Heart right ventricle (tissue), 16 donors: Measurements from ENCODE around the gene CTBP2. TPM values are rescaled to one million over a fixed set of nuclear protein-coding genes. Genes with fewer than 3 reads are reported as not detected.

Source experiments
- ATAC-seq, 8 donors: fragments of 200-7000 bp; cut with Tn5 transposase; one replicate each; pipeline ENCODE4 v1.9.1; 2020; ENCODE audit warnings: mild to moderate bottlenecking in 8 of 8, moderate library complexity in 8 of 8, moderate number of reproducible peaks in 1 of 8
- DNase-seq, 2 donors: peaks; one replicate each; pipeline ENCODE4 v3.0.0-alpha.2; 2020
- H3K27ac ChIP-seq, 10 donors: fragments of 200-600 bp; sonication (generic) in 2 of 10; one replicate each; pipeline versions ENCODE4 v1.5.0 to v1.8.0; 2020 to 2022; ENCODE audit warnings: mild to moderate bottlenecking in 3 of 10
- H3K27me3 ChIP-seq, 7 donors: fragments of 200-600 bp; one replicate each; pipeline ENCODE4 v1.8.0; 2021 to 2022; ENCODE audit warnings: mild to moderate bottlenecking in 2 of 7
- H3K36me3 ChIP-seq, 9 donors: fragments of 200-600 bp; sonication (generic) in 1 of 9; one replicate each; pipeline versions ENCODE4 v1.5.0 to v1.8.0; 2020 to 2022; ENCODE audit warnings: mild to moderate bottlenecking in 2 of 9
- H3K4me1 ChIP-seq, 9 donors: fragments of 200-600 bp; sonication (generic) in 1 of 9; one replicate each; pipeline versions ENCODE4 v1.5.0 to v1.8.0; 2020 to 2022; ENCODE audit warnings: mild to moderate bottlenecking in 4 of 9
- H3K4me3 ChIP-seq, 10 donors: fragments of 200-600 bp; sonication (generic) in 2 of 10; one replicate each; pipeline versions ENCODE4 v1.5.0 to v1.8.0; 2020 to 2022; ENCODE audit warnings: mild to moderate bottlenecking in 7 of 10, moderate library complexity in 2 of 10
- H3K9me3 ChIP-seq, 11 donors: fragments of 200-600 bp in 10 of 11; sonication (generic) in 2 of 11; one replicate each; pipeline versions ENCODE4 v1.5.0 to v1.8.0; 2013 to 2022; ENCODE audit warnings: mild to moderate bottlenecking in 2 of 11, control low read depth in 1 of 11, moderate library complexity in 1 of 11
- WGBS, 2 donors: extraction: QIAGEN DNeasy Blood & Tissue Kit; methylation state at CpG; one replicate each; pipeline ENCODE4 v1.1.7; 2013; ENCODE audit warnings: inconsistent platforms in 1 of 2; 5-methylcytosine and 5-hydroxymethylcytosine counted together
- intact Hi-C, 10 donors: fragments of 100-400 bp; cut with DNase I; formaldehyde crosslinking; loops; one replicate each; pipeline versions ENCODE4 v1.11.1 to v1.14.2; 2022
- polyA plus RNA-seq, 2 donors: library from polyadenylated mRNA; stranded (reverse); fragments of 200-250 nt; gene quantifications; one replicate each; pipeline ENCODE4 v1.2.3, GENCODE V29; 2013
- total RNA-seq, 10 donors: library from RNA; stranded (reverse); fragmentation: NEBNext Ultra II Directional in 3 of 10; extraction: Animal tissue kit (Norgen Biotek cat#: 25700) in 3 of 10; gene quantifications; one replicate each; pipeline versions ENCODE4 v1.2.1 to v1.2.4, GENCODE V29; 2021 to 2023
- TF ChIP-seq, protein P1 (sequence below), 9 donors: fragments of 200-600 bp; sonication (generic) in 2 of 9; IDR thresholded peaks; one replicate each; pipeline versions ENCODE4 v1.5.0 to v1.8.0; 2021 to 2022; ENCODE audit warnings: antibody characterized with exemption in 9 of 9, mild to moderate bottlenecking in 5 of 9, moderate library complexity in 1 of 9
- donor health status: Arrhythmogenic right ventricular cardiomyopathy.
- donor health status: ischemic (EF 13 %, LVEDD 7.1; RV severe dilation, severe dysfunction).
- donor health status: healthy with polysubstance abuse.
- donor health status: DM: no; HTN: yes; CAD: no.
- donor health status: DM: no; HTN: no; CAD: no.
- donor health status: ischemic (EF 25% LVEDD 6.9; RV normal size, moderate dysfunction).
- donor health status: ischemic (EF 25% LVEDD 5.7; RV mildly dilated, moderate dysfunction).
- donor health status: healthy.
- donor health status: DM: yes; HTN: yes; CAD: no.
- donor health status: Ischemic cardiomyopathy.
- donor health status: ischemic (EF 35%, LVEDD 5.7; RV mildly dilated, moderate dysfunction).
- donor health status: nonischemic (EF 11% LVEDD 7.7; RV severe dilation, severe dysfunction).
- donor health status: DM: yes; HTN: yes; CAD: no.
- donor health status: PGD.
- donor health status: ischemic (EF 29% LVEDD 5.4; RV normal size, mild dysfunction).
- donor health status: nonischemic (EF 23%, LVEDD 6.1; RV moderate dilation, normal function).

The CTBP2 gene
- total and polyA plus RNA-seq, 12 donors = 14.7 to 36.2 (median 26.0) TPM

DNA sequence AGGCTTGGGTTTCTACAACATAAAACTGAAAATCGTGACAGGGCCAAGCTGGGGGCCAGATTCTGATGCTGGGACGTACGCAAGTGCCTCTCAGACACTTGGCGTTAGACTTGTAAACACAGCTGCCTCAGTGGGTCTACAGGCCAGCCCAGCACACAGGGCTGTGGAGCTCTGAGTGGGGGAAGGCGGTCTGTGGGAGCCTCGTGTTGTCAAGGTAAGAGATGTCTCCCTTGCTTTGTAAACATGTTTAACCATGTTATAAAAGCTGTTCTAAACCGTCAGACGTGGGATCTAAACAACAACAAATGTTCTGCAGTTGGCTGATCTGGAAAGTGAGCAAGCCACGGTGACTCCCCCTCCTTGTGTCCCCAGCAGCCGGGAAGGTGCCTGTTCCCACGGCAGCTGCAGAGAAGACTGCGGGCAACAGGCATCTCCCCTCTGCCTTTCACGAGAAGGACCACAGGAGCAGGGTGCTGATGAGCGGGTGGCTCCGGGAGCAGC lies 150.7 kb downstream of the CTBP2 start:
- H3K27me3 ChIP-seq = no peaks in the 10 kb centered on the region
- H3K4me1 ChIP-seq = peaks cover 31 to 82% (median 58%) of the 10 kb centered on the region in 9 donors
- peaks cover 0 to 43% (median 0%) of the 10 kb centered on the region in 9 donors for H3K36me3 ChIP-seq
- 85 to 87% methylated on average over 15 of the region's 15 CpGs for WGBS, 2 donors
- no peak overlapping the region for H3K4me3 ChIP-seq
- no peak for DNase-seq
- peak overlapping the region in 4 of 10 donors; percentile 8 to 82 (median 60) for H3K27ac ChIP-seq
- ATAC-seq = no peak
- TF ChIP-seq, protein P1, sequence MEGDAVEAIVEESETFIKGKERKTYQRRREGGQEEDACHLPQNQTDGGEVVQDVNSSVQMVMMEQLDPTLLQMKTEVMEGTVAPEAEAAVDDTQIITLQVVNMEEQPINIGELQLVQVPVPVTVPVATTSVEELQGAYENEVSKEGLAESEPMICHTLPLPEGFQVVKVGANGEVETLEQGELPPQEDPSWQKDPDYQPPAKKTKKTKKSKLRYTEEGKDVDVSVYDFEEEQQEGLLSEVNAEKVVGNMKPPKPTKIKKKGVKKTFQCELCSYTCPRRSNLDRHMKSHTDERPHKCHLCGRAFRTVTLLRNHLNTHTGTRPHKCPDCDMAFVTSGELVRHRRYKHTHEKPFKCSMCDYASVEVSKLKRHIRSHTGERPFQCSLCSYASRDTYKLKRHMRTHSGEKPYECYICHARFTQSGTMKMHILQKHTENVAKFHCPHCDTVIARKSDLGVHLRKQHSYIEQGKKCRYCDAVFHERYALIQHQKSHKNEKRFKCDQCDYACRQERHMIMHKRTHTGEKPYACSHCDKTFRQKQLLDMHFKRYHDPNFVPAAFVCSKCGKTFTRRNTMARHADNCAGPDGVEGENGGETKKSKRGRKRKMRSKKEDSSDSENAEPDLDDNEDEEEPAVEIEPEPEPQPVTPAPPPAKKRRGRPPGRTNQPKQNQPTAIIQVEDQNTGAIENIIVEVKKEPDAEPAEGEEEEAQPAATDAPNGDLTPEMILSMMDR (IDR thresholded peaks at IDR 0.05) = no peak
- H3K9me3 ChIP-seq = no peaks in the 10 kb centered on the region
- intact Hi-C loops = loop anchor here in 5 of 10 donors (5.0 to 10.0 kb wide), 4 partner anchors 38 to 145 kb away; no protein-coding TSS in a partner anchor

DNA sequence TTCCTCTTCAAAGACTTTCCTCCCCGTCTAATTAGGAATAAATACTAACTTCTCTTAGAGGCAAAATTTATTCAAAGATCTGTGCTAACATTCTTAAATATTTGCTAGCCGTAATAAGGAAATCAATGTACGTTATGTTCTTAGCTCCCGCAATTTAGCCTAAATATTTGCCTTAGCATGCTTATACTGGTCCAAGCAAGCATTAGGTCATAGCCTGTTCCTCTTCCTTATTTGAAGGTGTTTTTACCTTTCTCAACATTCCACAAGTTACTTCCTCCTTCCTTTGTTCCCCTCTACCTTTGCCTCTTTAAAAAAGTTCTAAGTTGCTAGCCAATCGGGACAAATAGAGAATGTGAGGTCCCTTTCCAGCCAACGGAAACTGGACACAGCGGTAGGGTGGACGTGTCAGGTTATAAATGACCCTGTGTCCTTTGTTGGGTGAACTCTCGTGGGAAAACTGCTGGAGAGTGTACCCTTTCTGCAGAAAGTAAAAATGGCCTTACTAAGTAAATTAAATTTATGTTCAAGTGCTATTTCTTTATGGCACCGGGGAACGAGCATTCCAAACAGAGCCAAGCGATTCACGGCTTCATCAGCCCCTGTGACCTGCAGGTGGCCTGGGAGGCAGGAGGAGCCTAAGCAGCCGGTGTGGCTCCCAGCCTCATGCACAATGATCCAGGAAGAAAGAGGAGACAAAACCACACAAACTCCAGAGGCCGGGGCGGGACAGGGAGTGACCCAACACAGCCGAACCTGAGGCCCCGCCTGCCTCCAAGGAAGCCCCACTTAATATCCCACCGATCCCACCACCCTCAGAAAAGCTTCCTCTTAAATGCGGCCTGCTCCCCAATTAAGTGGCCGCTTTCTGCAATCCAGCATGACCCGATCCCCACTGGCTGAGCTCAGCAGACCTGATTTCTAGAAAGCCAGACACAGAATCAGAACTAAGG lies 151.4 kb downstream of the CTBP2 start:
- Histone ChIP-seq H3K36me3 (peaks cover 0 to 43% (median 0%) of the 10 kb centered on the region in 9 donors), H3K27me3 (no peaks in the 10 kb centered on the region), H3K27ac (peak overlapping the region in 1 of 10 donors; percentile 82), H3K9me3 (no peaks in the 10 kb centered on the region), H3K4me1 (peaks cover 24 to 76% (median 50%) of the 10 kb centered on the region in 9 donors), H3K4me3 (no peak overlapping the region)
- intact Hi-C loops = loop anchor here in 3 of 10 donors (10.0 kb wide), 2 partner anchors 46 to 146 kb away; no protein-coding TSS in a partner anchor
- TF ChIP-seq, protein P1 (IDR thresholded peaks at IDR 0.05) = no peak
- WGBS, 2 donors = 93% methylated on average over 22 of the region's 22 CpGs
- no peak for DNase-seq
- no peak for ATAC-seq

- no peaks in the 10 kb centered on the region for H3K9me3 ChIP-seq
- ATAC-seq (no peak), DNase-seq (no peak)
- H3K36me3 ChIP-seq = peaks cover 0 to 50% (median 4%) of the 10 kb centered on the region in 9 donors
- H3K27me3 ChIP-seq = no peaks in the 10 kb centered on the region
- H3K27ac ChIP-seq = peak overlapping the region in 2 of 10 donors; percentile 2 to 13
- TF ChIP-seq, protein P1 (IDR thresholded peaks at IDR 0.05) = no peak
- peaks cover 20 to 68% (median 41%) of the 10 kb centered on the region in 9 donors for H3K4me1 ChIP-seq
- intact Hi-C loops = loop anchor here in 3 of 10 donors (10.0 kb wide), 2 partner anchors 47 to 147 kb away; no protein-coding TSS in a partner anchor
- WGBS, 2 donors = 87 to 88% methylated on average over 6 of the region's 6 CpGs
- no peak overlapping the region for H3K4me3 ChIP-seq
Observed at GRCh38 chr10:125007436-125007835, 152.9 kb downstream of the CTBP2 start.

DNA sequence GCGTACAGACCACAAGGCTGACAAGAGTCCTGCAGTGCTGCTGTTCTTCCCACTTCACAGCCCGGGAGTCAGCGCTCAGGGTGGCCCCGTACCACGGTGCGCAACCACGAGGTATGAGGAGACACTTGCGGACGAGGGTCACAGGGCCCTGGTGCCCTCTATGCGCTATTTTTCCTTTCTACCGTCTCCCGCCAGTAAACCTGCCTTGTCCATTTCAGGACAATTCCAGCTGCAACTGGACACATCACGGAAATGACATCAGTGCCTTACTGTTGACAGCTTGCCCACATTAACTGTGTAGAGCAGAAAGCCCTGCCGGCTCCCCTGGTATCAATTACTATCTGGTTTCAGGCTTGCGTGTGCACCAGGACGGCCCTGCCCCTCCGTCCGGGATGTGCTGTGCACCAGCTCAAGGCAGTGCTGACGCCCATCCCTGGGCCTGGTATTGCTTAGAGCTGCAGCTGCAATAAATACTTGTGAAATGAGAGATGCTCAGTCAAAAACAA lies 153.4 kb downstream of the CTBP2 start:
- Histone ChIP-seq H3K36me3 (peaks cover 0 to 50% (median 4%) of the 10 kb centered on the region in 9 donors), H3K4me3 (no peak overlapping the region), H3K27ac (peak overlapping the region in 3 of 10 donors; percentile 2 to 18 (median 13)), H3K9me3 (no peaks in the 10 kb centered on the region), H3K4me1 (peaks cover 20 to 68% (median 43%) of the 10 kb centered on the region in 9 donors), H3K27me3 (no peaks in the 10 kb centered on the region)
- DNase-seq (no peak), ATAC-seq (peak in 6 of 8 donors; percentile 10 to 42 (median 25))
- TF ChIP-seq, protein P1 (IDR thresholded peaks at IDR 0.05) = no peak
- intact Hi-C loops = loop anchor here in 3 of 10 donors (10.0 kb wide), 2 partner anchors 48 to 148 kb away; no protein-coding TSS in a partner anchor
- 59 to 64% methylated on average over 19 of the region's 19 CpGs for WGBS, 2 donors
